Right cardiac atrium (tissue), 5 donors: ENCODE results near the gene PLCB3. TPM values are rescaled to one million over a fixed set of nuclear protein-coding genes. Genes with fewer than 3 reads are reported as not detected.

Experiments
- ATAC-seq, 2 donors: fragments of 200-7000 bp; cut with Tn5 transposase; one replicate each; pipeline versions ENCODE4 v1.8.0 to v1.9.1; 2020; ENCODE audit warnings: moderate library complexity in 2 of 2, mild to moderate bottlenecking in 1 of 2
- DNase-seq, 3 donors: peaks; one replicate each; pipeline ENCODE4 v3.0.0-alpha.2; 2020
- H3K27ac ChIP-seq: one replicate; pipeline ENCODE4 v1.5.1; 2013; ENCODE audit warnings: mild to moderate bottlenecking, low read length, control low read depth, moderate library complexity
- H3K27me3 ChIP-seq: one replicate; pipeline ENCODE4 v1.6.1; 2013; ENCODE audit not compliant: control insufficient read depth, insufficient read depth
- H3K4me1 ChIP-seq: one replicate; pipeline ENCODE4 v1.6.1; 2013; ENCODE audit warnings: low read length; ENCODE audit not compliant: control insufficient read depth, insufficient read depth
- H3K4me3 ChIP-seq: one replicate; pipeline ENCODE4 v1.5.1; 2013; ENCODE audit warnings: low read length, control low read depth
- H3K9me3 ChIP-seq: one replicate; pipeline ENCODE4 v1.6.1; 2013; ENCODE audit warnings: low read length; ENCODE audit not compliant: control insufficient read depth
- WGBS: extraction: QIAGEN DNeasy Blood & Tissue Kit; methylation state at CpG from one replicate; pipeline ENCODE4 v1.1.7; 2013; 5-methylcytosine and 5-hydroxymethylcytosine counted together
- intact Hi-C, 4 donors: fragments of 100-400 bp; cut with DNase I; formaldehyde crosslinking; loops; one replicate each; pipeline versions ENCODE4 v1.11.0 to v1.14.0; 2022 to 2023
- long read RNA-seq, 4 donors: library from polyadenylated mRNA; unstranded; transcript quantifications; one replicate each; pipeline ENCODE4 v2.0.0, GENCODE V29; 2020 to 2021
- polyA plus RNA-seq: library from polyadenylated mRNA; stranded (reverse); fragments of 200-250 nt; gene quantifications from one replicate; pipeline ENCODE4 v1.2.3, GENCODE V29; 2013
- total RNA-seq, 4 donors: library from RNA; stranded (reverse); fragmentation: NEBNext Ultra II Directional; extraction: Animal tissue kit (Norgen Biotek cat#: 25700); gene quantifications; one replicate each; pipeline ENCODE4 v1.2.1, GENCODE V29; 2021
- donor health status: healthy with polysubstance abuse.
- donor health status: DM: no; HTN: yes; CAD: no.
- donor health status: DM: no; HTN: no; CAD: no.
- donor health status: DM: no; HTN: yes; CAD: no; lungs with severe emphysema.
- donor health status: DM: yes; HTN: yes; CAD: no.

The PLCB3 gene
- total RNA-seq = 10 to 100 TPM; 10.9 to 14.2 (median 13.7) TPM
- 7.9 TPM for polyA plus RNA-seq
- long read RNA-seq, donor 1, full-length matches to known transcripts = 3 of 14 reads
- long read RNA-seq, donor 1, partial matches to known transcripts = 9 of 14 reads
- long read RNA-seq, donor 1, other reads (novel, unspliced or antisense) = 2 of 14 reads
- long read RNA-seq, donor 2, full-length matches to known transcripts = 2 of 7 reads
- long read RNA-seq, donor 2, partial matches to known transcripts = 4 of 7 reads
- long read RNA-seq, donor 2, other reads (novel, unspliced or antisense) = 1 of 7 reads
- long read RNA-seq, donor 3, partial matches to known transcripts = 4 of 4 reads
- long read RNA-seq, donor 3, other reads (novel, unspliced or antisense) = 0 of 4 reads
- long read RNA-seq, donor 4, full-length matches to known transcripts = 1 of 4 reads
- long read RNA-seq, donor 4, partial matches to known transcripts = 3 of 4 reads
- long read RNA-seq, donor 4, other reads (novel, unspliced or antisense) = 0 of 4 reads

DNA sequence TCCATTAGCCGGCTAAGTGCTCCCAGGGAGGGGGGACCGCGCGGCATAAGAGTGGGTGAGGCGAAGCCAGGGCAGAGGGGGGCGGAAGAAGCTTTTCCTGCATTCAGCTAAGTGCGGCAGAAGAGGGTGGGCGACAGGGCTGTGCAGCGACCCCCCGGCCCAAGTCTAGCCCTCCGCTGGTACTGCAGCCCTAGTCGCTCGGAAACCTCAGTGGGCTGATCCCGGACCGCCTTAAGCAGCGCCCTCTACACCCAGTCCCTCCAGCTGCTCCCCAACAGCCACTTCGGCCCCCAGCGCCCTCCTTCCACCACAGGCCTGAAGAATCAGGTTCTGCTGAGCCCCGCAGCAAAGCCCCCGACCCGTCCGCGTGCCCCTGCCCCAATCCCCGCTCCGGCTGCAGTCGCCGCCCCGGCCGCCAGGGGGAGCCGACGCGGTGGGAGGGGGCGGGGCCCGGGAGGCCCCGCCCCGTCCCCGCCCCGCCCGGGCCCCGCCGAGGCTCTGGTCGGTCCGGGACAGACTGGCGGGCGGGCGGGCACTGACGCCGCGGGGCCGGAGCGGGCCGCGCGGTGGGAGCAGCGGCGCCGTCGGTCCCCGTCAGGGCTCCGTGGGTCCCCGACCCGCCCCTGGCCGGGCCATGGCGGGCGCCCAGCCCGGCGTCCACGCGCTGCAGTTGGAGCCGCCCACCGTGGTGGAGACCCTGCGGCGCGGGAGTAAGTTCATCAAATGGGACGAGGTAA lies at the start of gene PLCB3:
TSS of gene PLCB3 (plus strand) at position 515 of the 737 bp plus-strand sequence. CDS start at position 635, 120 bp downstream.
- ATAC-seq (peak; percentile 44 to 59), DNase-seq (peak; percentile 57 to 86 (median 85))
- no peaks in the 10 kb centered on the region for H3K4me1 ChIP-seq
- under 1% methylated on average over 75 of the region's 75 CpGs for WGBS
- intact Hi-C loops = loop anchor here in 1 of 4 donors (2.0 kb wide), 1 partner anchor 44 kb away; the partner anchor contains the start of gene FERMT3
- H3K27ac ChIP-seq = peak within 1 kb of the TSS; percentile 27
- no peaks in the 10 kb centered on the region for H3K9me3 ChIP-seq
- peak within 1 kb of the TSS; percentile 83 for H3K4me3 ChIP-seq
- H3K27me3 ChIP-seq = no peaks in the 10 kb centered on the region

DNA sequence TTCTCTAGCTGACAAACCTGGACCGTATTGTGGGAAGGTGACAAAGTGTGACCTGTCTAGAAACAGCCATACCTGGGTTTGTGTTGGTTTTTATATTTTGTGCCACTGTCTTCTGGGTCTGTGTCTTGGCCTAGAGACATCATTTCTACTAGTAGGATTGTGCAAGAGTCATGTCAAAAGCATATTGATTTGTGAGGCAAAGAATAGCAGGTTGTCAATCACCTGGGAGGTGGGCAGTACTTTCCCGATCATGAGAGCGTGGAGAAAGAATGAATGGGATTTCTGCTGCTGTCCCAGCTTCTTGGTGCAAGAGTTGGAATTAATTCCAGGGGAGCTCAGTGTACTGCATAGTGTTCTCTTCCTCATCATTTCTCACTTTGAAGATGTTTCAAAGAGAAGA lies 49.8 kb upstream of the PLCB3 start:
- DNase-seq (no peak), ATAC-seq (no peak)
- H3K4me3 ChIP-seq = no peak overlapping the region
- WGBS = 63% methylated on average over 3 of the region's 3 CpGs
- no peaks in the 10 kb centered on the region for H3K4me1 ChIP-seq
- H3K27me3 ChIP-seq = no peaks in the 10 kb centered on the region
- H3K9me3 ChIP-seq = no peaks in the 10 kb centered on the region
- H3K27ac ChIP-seq = no peak overlapping the region
- intact Hi-C loops = no loop called here

DNA sequence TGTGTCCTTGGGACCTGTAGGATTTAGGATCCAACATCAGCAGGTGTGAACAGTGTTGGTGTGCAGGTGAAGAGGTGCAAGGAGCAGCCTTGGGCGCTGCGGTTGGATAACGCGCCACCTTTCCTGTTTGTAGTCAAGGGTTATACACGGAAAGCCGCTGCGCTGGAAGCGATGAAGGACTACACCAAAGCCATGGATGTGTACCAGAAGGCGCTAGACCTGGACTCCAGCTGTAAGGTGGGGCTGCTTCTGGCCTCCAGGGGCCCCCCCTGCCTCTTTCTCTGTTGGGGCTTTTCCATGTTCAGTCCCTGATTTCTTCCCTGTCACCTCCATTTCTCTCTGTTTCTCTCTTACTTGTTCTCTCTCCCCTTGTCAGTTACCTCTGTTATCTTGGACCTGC lies 48.3 kb upstream of the PLCB3 start:
- Histone ChIP-seq H3K27me3 (no peaks in the 10 kb centered on the region), H3K4me1 (no peaks in the 10 kb centered on the region), H3K27ac (no peak overlapping the region), H3K9me3 (no peaks in the 10 kb centered on the region), H3K4me3 (no peak overlapping the region)
- DNase-seq (no peak), ATAC-seq (no peak)
- 95% methylated on average over 9 of the region's 9 CpGs for WGBS
- intact Hi-C loops = no loop called here

DNA sequence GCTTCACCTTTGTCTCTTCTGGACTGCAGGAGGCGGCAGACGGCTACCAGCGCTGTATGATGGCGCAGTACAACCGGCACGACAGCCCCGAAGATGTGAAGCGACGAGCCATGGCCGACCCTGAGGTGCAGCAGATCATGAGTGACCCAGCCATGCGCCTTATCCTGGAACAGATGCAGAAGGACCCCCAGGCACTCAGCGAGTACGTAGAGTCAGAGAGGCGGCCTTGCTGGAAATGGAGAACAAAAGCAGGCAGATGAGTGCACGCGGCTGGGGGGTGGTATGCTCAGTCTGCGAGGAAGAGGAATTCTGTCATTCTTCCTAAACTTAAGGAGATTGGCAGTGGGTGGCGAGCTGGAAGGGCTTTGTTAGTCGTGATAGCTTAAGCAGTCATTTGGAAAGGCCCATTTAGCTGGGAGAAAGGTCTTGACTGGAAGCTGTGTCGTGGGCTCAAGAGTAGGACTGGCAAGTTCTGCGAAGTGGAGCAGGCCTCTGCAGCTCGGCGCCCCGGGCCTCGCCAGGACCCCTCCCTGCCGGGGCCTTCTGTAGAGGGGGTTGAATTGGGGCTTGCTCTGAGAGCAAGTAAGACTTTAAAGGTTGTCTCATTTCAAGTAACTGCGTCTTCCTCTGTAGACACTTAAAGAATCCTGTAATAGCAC lies 47.8 kb upstream of the PLCB3 start:
- intact Hi-C loops = loop anchor here in 1 of 4 donors (2.0 kb wide), 1 partner anchor 97 kb away; the partner anchor contains the start of gene CATSPERZ
- H3K4me3 ChIP-seq = no peak overlapping the region
- H3K9me3 ChIP-seq = no peaks in the 10 kb centered on the region
- no peak overlapping the region for H3K27ac ChIP-seq
- ATAC-seq = no peak
- H3K27me3 ChIP-seq = no peaks in the 10 kb centered on the region
- 90% methylated on average over 27 of the region's 27 CpGs for WGBS
- no peaks in the 10 kb centered on the region for H3K4me1 ChIP-seq
- DNase-seq = no peak

DNA sequence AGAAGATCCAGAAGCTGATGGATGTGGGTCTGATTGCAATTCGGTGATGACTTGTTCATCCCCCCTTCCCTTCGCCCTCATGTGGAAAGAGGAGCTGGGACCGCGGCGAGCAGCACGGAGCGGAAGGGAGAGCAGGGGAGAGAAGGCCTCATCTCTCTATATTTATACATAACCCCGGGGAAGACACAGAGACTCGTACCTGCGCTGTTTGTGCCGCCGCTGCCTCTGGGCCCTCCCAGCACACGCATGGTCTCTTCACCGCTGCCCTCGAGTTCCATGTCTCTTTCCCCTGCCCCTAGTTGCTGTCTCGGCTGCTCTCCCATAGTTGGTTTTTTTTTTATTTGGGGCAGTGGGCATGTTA lies 47.3 kb upstream of the PLCB3 start:
- Histone ChIP-seq H3K27me3 (no peaks in the 10 kb centered on the region), H3K27ac (no peak overlapping the region), H3K9me3 (no peaks in the 10 kb centered on the region), H3K4me1 (no peaks in the 10 kb centered on the region), H3K4me3 (no peak overlapping the region)
- DNase-seq (no peak), ATAC-seq (no peak)
- intact Hi-C loops = loop anchor here in 1 of 4 donors (2.0 kb wide), 1 partner anchor 97 kb away; the partner anchor contains the start of gene CATSPERZ
- 85% methylated on average over 16 of the region's 16 CpGs for WGBS

DNA sequence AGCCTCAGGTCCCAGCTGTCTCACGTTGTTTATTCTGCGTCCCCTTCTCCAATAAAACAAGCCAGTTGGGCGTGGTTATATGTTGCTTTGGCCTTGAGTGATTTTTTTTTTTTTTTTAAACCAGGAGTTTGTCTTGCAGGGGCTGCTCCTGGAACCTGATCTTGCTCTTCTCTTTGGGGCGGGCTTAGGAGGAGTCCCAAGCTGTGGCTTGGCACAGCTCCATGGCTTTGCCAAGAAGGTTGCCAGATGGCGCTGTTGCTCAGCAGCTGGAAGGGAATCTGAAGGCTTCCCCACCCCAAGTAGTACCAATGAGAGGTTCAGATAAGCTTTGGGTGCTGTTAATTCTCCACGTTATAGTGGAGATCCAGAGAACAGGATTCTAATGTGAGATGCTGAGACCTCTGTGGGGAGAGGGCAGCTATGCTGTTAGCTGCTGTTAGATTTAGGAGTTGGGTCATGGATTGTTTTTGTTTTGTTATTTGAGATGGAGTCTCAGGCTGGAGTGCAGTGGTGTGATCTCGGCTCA lies 46.8 kb upstream of the PLCB3 start:
- peak; percentile 88 to 94 (median 92) for DNase-seq
- WGBS = 37% methylated on average over 7 of the region's 7 CpGs
- intact Hi-C loops = loop anchor here in 1 of 4 donors (2.0 kb wide), 1 partner anchor 96 kb away; the partner anchor contains the start of gene CATSPERZ
- Histone ChIP-seq H3K9me3 (no peaks in the 10 kb centered on the region), H3K4me1 (no peaks in the 10 kb centered on the region), H3K27me3 (no peaks in the 10 kb centered on the region), H3K4me3 (no peak overlapping the region), H3K27ac (no peak overlapping the region)
- peak; percentile 49 to 51 for ATAC-seq

DNA sequence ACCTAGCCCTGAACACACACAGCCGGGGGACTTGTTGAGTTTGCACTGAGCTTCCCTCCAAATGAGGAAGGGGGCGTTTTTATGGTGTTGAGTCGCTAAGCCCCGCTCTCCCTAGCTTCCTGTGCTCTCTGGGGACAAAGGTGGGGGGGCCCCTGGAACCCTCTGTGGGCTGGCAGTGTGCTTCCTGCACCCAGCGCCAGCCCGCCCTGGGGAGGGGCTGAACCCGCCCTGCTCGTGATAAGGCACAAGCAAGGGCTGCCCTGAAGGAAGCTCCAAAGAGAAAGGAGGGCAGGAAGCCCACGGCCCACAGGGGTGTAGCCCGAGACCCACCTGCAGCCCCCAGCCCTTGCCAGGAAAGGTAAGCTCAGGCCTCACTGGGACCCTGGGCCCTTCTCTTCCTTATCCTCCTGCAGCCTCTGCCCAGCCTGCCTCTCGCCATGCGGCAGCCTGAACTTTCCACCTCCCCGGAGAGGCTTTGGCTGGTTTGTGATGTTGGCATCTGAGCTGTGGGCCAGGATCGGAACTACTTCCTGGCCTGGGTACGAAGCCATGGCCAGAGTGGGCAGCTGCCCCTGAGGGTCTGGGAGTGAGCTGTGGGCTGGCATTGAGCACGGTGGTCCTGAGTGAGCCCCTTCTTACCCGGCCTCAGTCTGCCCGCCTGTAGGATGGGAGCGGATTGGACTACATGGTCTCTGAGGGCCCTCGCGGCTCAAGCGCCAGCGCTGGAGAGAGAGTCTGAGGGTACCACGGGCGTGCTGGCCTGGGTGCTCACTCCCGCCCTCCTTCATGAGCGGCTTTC lies 44.7 kb upstream of the PLCB3 start, which contains the start of gene FERMT3:
TSS of gene FERMT3 (plus strand) at position 265 of the 799 bp plus-strand sequence. CDS start 644 bp downstream, outside the sequence.
- peak within 1 kb of the TSS; percentile 13 for H3K4me3 ChIP-seq
- ATAC-seq (peak; percentile 44 to 56), DNase-seq (peak; percentile 74 to 91 (median 88))
- no peaks in the 10 kb centered on the region for H3K4me1 ChIP-seq
- no peaks in the 10 kb centered on the region for H3K9me3 ChIP-seq
- no peaks in the 10 kb centered on the region for H3K27me3 ChIP-seq
- intact Hi-C loops = loop anchor here in 1 of 4 donors (2.0 to 5.0 kb wide), 2 partner anchors 44 to 96 kb away; partner anchors contain the start of genes CATSPERZ and PLCB3
- peak within 1 kb of the TSS; percentile 73 for H3K27ac ChIP-seq
- WGBS = 68% methylated on average over 27 of the region's 27 CpGs

DNA sequence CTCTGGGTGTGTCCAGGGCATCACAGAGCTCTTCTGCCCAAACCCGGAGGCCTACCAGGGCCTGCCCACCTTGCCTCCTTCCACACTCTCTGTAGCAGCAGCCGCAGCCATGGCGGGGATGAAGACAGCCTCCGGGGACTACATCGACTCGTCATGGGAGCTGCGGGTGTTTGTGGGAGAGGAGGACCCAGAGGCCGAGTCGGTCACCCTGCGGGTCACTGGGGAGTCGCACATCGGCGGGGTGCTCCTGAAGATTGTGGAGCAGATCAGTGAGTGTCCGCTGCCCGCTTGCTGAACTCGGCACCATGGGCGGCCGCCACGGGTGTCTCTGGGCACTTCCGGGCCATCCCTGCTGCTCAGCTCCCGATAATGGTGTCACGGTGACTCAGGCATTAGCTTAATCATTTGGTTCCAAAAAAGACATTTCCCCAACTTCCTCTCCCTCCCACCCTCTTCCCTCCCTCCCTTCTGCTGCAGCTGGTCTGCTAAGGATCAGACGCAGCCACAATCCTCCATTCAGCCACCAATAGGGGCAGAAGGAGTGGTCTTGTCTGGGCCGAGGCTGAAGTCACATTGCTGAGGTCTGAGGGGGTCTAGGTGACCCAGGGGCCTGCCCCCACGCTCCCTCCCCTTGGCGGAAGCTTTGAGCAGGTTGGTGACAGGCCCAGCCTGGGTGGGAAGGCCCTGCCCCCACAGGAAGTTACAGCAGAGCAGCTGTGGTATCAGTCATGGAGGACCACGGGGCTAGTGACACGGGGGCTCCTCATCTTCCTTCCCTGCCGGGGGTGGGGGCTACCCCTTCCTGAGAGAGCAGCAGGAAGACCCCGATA lies 43.9 kb upstream of the PLCB3 start:
- DNase-seq (peak; percentile 83 to 89 (median 87)), ATAC-seq (peak; percentile 60 to 71)
- Histone ChIP-seq H3K27ac (peak overlapping the region; percentile 73), H3K27me3 (no peaks in the 10 kb centered on the region), H3K4me3 (peak overlapping the region; percentile 13), H3K9me3 (no peaks in the 10 kb centered on the region), H3K4me1 (no peaks in the 10 kb centered on the region)
- 27% methylated on average over 30 of the region's 30 CpGs for WGBS
- intact Hi-C loops = loop anchor here in 1 of 4 donors (2.0 to 5.0 kb wide), 2 partner anchors 43 to 95 kb away; partner anchors contain the start of genes CATSPERZ and PLCB3
